ENCODE data around the gene AIRE.
"Not testable (repeated sequence)": the region's sequence is repeated elsewhere in the genome, so short reads cannot be mapped to it uniquely, and the experiment has no call there.

AIRE gene

DNA sequence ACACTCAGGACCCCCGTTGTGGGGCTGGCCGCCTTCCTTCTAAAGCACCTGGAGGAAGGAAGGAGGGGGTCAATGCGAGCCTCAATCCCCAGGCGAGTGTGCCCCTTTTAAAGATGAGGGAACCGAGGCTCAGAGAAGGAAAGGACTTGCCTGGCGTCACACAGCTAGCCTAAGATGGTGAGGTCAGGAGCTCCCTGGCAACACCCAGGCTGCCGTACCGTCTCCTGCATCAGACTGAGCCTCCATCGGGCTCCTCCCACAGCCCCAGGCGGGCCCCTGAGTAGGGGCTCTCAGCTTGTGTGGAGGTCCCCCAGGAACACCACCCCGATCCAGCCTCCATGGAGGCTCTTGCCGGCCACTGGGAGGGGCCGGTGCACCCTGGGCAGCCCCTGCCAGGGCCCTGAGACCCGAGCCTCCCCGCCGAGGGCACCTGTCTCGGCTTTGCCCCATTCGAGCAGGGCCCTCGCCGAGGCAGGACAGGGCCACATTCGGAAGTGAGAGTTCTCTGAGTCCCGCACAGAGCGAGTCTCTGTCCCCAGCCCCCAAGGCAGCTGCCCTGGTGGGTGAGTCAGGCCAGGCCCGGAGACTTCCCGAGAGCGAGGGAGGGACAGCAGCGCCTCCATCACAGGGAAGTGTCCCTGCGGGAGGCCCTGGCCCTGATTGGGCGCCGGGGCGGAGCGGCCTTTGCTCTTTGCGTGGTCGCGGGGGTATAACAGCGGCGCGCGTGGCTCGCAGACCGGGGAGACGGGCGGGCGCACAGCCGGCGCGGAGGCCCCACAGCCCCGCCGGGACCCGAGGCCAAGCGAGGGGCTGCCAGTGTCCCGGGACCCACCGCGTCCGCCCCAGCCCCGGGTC lies at the start of gene AIRE:
AIRE (plus strand) TSS at position 739 of the 855 bp plus-strand sequence. CDS start 131 bp downstream, outside the sequence.
- peak; percentile 45 for DNase-seq

DNA sequence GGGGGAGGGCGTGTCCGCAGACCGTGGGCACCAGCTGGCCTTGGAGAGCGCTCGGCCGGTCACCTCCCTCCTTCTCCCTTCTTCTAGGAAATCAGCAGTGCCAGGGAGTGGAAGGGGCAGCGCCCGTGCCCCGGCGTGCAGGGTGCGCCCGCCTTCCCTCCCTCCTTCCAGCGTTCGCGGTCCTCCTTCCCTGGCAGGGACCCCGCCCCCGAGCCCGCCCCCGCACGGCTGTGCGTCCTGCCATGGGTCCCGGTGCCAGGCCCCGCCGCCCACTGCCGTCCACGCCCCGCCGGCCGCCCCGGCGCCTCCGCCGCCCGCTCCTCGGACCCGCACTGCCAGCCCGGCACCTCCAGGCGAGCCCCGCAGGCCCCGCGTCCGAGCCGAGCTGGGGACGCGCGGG lies 45.3 kb upstream of the AIRE start:
- not testable (repeated sequence) for DNase-seq

DNA sequence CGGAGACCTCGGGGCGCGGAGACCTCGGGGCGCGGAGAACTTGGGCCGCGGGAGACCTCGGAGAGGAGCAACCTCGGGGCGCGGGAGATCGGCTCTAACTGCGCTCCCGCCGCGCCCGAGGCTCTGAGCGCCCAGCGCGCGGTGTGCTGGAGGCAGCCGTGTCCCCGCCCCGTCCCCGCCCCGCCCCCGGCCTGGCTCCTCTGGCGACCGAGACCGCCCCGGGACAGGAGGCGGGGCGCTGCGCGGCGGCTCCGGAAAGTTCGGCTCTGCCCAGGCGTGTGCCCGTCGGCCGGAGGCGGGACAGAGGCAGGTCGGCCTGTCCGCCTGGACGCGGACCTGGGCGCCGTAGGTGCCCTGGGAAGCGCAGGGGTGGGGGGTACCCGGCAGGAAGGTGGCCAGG lies 44.8 kb upstream of the AIRE start, which contains the start of gene ICOSLG:
ICOSLG (minus strand) TSS at position 102 of the 400 bp plus-strand sequence. CDS start 126 bp downstream, outside the sequence.
- not testable (repeated sequence) for DNase-seq

DNA sequence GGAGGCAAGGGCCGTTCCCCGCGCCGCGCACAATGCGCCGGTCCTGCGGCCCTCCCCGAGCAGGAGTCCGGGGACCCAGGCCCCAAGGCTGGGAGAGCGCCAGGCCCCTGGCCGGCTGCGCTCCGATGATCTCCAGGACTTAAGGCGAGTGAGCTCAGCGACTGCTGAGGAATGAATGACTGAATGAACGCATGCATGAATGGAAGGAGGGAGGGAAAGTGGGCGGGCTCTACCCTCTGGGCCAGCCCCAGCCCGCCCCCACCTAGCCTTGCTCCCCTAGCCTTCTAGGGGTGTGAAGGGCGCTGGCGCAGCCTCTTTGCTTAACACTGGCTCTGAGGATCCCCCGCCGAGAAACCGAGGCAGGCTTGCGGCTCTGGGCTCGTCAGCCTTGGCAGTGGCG lies 44.4 kb upstream of the AIRE start:
- not testable (repeated sequence) for DNase-seq

DNA sequence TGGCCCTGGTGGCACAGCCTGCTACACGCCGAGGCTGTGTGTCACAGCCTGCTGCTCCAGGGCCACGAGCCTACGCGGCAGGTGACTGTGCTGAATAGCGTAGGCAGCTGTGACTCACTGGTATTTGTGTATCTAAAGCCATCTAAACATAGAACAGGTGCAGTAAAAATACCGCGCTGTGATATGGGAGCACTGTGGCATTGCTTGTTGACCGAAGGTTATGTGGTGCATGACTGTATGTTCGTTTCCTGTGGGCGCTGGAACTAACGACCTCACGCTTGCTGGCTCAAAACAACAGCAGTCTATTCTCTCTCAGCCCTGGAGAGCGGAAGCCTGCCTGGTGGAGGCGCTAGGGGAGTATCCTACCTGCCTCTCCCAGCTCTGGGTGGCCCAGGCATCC lies 41.7 kb upstream of the AIRE start:
- not testable (repeated sequence) for DNase-seq

DNA sequence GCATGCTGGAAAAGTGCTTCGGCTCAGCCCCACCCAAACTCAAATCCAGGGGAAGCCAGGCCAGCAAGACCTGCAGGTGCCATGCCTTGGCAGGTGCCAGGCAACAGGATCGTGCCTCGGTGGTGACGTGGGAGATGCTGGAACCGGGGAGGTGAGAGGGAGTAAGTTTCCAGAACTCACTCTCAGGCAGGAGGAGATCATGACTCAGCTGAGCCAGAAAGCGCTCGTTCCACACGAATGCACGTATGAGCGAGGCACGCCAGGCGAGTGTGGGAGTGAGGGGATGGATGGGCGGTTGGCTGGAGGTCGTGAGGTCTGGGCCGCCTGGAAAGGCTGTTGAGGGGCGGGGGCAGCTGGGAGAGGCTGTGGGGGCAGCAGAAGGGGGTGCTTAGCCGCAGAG lies 37.8 kb upstream of the AIRE start:
- not testable (repeated sequence) for DNase-seq

DNA sequence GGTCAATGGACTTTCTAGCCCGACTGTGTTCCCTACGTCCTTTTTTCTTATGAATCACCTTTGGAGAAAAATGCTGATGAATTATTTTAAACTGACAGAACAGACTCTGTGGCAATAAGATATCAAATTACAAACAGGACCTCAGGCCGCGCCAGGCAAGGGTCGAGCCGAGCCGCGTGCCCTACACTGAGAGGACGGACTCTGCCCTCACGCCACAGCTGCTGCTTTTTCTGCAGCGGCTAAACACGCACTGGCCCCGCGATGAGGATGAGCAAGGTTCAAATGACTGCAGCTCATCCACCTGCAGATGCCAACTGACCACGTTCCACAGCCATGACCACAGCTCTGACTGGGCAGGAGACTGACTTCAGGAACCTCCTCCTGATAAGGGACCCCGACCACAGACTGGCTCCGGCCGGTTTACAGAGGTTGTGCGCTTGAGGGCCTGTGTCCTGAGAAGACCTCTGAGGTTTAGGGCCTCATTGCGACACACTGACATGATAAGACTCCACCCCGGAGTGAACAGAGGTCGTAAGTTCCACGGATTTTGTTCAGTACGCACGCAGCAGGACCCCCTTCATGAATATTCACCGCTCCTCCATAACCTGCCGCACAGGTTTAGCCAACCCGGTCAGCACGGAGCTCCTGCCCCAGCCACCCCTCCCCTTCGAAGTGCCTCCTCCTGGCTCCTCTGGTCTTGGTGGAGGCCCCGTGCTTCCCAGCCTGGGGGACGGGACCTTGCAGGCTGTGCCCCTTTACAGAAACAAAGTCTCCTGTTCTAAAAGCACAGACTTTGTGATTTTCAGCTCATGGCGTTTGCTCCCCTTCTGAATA lies 36.3 kb upstream of the AIRE start:
- DNase-seq = not testable (repeated sequence)

DNA sequence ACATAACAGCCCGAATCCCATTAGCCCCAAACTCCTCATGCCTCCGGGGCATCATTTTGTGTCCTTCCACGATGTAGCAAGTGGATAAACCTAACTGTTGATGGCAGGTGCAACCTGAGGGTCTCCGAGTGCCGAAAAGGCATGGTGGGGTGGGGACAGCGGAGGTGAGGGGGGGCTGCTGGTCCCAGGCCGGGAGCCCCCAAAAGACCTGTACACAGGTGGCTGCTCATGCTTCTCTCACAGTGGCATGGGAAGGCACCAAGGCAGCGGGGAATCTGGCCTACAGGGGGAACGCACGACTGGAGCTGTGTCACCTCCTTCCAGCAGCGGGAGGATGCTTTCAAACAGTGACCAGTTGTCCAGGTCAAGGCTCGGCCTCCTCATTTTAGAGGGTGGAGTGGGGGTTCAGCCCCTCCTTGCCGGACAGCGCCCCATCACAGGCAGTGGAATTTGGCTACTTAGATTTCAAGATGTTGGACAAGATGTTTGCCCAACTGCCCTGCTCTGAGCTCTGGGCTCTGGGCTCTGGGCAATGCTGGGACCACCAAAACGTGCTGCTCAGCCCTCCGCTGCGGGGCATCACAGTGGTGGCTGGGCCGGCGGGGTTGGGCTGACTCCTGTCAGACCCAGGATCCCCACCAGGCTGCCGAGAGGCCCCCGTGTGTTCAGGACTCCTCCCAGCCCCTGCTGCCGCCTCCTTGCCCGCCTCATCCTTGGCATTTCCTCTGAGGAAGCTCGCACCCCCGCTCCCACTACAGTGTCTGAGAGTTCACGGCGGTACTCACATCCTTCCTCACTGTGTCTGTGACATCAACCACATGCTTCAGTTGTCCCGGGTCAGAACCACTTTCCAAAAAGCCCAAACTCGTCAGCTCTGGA lies 31.6 kb upstream of the AIRE start:
- DNase-seq = no peak

DNA sequence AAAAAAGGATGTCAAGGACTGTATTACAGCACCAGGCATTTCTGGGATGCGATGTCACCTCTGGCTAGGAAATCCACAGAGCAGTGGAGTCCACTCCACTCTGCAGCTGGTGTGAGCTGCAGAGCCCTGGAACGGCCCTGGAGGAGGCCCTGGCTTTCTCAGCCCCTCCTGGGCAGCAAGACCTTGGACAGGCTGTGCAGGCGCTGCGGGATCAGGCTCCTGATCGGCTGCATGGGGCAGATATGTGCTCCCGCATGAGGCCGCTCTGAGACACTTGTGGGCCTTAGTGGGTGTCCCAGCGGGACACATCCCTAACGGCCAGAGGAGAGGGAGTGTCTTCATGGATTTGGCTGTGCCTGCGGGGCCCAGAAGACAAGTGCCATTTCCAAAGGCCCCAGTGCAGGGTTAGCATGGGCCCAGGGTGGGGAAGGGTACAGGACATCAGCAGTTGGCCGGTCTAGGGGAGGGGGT lies 30.1 kb upstream of the AIRE start:
- DNase-seq = no peak

DNA sequence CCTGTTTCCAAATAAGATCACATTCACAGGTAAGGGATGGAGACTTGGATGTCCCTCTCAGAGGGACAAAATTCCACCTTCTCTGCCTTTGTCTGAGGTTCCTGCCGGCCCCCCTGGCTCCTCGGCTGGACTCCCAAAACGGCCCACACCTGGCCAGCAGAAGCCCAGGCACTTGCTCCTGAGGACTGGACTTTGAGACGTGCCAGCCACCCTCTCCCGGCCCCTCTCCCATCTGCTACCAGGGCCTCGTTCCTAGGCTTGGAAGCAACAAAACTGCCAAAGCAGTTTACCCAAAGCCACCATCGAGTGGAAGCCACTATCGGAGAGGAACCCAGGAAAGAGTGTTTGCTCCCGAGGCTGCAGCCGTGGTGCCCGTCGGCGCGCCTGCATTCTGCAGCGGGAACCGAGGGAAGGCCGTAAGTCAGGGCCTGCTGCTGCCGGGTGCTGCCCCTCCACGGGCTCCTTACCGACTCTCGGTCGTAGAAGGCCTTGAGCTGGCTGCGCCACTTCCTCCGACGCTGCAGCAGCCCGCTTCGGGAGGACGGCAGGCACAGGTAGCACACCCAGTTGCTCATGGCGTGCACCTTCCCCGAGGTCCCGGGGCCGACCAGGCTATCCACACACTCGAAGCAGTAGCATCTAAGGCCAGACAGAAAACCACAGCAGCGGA lies 27.5 kb upstream of the AIRE start:
- DNase-seq = no peak

DNA sequence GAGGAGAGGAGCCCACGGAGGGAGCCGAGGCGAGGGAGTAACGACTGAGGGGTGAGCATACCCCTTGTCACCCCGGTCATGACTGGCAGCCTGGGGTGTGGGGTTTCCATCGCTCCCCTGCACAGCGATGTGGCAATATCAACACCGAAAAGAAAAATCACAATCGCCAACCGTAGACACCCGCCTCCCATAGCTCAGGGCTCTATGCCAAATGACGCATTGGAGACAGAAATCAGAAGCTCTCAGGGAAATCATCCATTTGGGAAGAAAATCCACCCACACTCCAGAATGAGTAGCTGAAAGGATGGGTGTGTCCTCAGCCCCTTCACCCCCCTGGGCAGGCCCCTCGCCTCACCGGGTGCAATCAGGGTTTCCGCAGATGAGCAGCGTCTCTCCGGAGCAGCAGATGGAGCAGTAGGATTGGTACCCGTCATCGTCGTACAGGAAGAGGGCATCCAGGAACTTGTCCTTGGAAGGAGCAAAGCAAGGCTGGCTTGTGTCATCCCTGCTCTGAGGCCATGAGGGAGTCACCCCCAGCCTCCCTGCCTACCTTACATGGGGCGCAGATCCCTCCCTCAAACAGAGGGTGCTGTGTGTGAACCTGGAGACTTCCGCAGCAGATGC lies 26.5 kb upstream of the AIRE start:
- no peak for DNase-seq

DNA sequence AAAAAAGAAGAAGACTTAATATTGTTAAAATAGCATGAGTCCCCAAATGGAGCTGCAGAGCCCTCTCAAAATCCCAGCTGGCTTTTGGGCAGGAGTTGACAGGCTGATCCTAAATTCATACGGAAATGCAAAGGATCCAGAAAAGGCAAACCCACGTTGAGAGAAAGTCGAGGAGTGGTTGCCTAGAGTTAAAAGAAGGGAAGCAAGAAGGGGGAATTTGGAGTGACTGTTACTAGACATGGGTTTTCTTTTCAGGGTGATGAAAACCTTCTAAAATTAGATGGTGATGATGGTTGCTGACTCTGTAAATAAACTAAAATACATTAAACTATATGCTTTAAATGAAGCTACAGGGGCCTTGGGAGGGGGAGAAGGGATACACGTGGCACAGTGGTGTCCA lies 25.6 kb upstream of the AIRE start:
- DNase-seq = no peak

DNA sequence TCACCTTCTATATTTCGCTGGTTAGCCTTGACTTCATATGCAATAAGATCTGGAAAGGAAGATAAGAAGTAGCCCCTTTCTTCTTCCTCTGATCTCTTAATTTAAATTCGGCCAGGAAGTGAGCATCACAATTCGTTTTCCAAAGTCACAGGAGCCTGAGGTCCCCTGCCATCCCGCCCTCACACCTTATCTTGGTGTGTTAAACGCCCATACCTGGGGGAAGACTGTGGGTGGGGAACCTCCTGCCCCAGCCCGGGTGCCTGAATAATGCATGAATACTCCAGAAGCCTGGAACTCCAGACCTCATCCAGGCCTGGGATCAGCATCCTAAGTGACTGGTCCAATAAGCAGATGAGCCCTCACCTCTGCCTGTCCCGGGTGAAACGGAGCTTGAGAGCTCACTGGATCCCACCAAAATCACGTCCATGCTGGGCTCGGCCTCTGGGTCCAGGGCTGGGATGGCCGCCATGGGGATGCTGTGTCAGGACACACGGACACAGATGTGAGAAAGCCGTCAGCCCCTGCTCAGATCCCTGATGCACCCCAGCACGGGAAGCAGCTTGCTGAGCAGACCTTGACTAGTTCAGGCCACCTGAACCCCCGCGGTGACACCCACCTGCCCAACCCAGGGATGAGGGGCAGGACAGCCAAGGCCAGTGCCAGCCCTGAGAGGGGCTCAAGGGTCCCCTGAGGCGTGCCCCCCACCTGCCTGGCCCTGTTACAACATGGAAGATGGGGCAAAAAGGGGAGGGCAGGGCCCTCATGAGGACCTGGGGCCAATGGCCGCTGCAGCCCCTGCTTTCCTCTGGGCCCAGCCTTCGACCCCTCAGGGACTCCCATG lies 24.7 kb upstream of the AIRE start:
- peak; percentile 38 for DNase-seq

DNA sequence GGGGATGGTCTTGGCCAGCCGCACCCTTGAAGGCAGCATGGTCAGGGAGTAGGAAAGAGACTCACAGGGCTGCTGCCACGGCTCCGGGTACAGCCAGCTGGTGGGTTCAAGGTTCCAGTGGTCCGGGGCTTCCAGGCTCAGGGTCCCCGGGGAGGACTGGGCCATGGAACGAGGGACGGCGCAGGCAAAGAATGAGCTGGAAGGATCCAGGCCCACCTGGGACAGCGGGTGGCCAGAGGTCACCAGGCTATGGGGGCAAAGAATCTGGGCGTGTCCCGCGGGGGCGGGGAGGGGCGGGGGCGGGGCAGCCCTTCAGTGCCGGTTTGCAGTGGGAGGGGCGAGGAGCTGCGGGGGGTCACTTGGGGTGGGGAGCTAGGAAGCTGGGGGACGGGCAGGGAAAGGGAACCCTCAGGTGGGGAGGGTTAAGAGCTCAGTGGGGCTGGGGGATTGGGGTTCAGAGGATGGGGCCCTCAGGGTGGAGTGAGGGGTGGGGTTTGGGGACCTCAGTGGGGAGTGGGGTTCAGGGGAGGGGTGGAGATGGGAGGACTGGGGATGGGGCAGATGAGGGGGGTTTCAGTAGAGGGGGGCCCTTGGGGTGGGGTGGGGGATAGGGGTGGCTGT lies 23.9 kb upstream of the AIRE start, which contains the start of gene DNMT3L:
DNMT3L (minus strand) TSS at position 223 of the 621 bp plus-strand sequence. CDS start 638 bp downstream, outside the sequence.
- DNase-seq = no peak

DNA sequence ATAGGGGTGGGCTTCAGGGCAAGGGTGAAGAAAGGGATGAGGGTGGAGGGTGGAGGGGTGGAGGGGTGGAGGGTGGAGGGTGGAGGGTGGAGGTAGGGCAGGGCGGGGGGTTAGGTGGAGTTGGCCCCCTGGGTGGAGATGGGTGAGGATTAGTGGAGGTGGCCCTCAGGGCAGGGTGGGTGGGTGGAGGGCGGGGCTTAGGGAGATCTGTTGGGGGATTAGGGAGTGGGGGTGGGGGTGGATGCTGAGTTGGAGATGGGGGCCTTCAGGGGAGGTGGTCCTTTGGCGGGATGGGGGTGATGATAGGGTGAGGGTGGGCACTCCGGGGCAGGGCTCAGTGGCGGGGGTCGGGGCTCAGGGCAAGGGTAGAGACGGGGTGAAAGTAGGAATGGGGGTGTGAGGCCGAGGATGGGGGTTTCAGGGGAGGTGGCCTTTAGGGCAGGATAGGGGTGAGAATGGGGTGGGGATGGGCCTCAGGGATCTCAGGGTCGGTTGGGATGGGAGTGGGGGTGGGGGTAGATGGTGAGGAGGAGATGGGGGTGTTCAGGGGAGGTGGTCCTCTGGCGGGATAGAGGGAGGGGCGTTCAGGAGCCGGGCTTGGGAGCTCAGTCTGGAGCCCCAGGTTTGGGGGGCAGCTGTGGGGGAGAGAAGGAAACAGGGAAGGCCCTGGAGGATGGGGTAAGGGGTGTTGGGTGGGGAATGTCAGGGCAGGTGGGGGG lies 23.2 kb upstream of the AIRE start:
- DNase-seq = no peak

DNA sequence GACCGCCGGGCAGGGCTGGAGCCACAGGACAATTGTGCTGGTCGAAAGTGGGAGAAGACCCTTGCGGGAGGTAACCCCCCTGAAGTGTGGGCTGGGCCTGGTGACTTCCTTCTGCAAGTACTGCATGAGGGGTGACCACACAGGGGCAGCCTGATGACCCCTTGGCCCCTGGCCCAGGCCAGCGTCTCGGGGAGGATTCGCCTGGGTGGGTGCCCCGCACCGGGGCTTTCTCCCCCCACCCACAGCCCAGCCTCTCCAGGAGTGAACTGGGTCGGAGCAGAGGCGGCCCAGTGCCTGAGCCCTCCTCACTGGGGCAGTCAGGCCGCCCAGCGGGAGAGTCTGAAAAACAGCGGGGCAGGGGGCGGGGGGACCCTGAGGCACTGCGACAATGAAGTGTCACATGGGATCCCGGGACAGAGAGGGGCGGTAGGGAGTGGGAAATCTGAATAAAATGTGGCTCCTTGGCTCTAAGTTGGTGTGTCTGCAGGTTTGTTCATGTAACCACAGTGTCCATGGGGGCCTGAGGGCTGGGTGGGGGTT lies 22.4 kb upstream of the AIRE start:
- DNase-seq = peak; percentile 37

DNA sequence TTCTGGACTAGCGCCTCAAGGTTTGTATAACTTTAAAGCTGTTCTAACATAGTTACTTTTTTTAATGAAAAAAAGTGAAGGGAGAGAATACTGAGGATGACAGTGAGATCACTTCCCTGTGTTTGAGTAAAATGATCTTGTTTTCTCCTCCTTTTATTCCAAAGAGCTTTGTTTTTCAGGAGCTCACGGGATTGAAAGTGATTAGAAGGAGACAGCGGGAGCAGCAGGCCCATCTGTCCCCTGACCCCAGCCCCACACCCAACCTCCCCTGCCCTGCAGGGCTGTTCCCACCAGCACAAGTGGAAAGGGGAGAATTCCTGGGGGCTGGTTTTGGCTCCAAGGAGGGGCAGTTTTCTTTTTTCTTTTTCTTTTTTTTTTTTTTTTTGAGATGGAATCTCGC lies 21.9 kb upstream of the AIRE start:
- no peak for DNase-seq

DNA sequence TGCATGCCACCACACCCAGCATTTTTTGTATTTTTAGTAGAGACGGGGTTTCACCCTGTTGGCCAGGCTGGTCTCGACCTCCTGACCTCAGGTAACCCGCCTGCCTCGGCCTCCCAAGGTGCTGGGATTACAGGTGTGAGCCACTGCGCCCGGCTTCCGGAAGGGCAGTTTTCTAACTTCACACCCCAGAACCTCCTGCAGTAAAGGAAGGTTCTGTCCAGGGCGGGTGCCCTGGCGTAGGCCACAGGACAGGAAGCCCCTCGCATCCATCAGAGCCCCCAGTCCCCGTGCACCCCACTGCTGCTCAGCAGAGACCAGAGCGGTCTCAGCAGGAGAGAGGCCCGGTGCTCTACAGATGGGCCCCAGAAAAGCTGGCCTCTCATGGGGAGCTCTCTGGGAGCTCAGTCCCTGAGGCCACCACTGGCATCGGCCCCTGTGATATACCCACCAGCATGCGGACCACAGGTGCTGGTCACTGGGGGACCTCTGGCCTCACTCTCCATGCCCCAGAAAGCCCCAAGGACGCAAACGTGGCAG lies 19.9 kb upstream of the AIRE start:
- DNase-seq = no peak
